Measurements from ENCODE around the gene SMCO2. TPM values are rescaled to one million over a fixed set of nuclear protein-coding genes. Genes with fewer than 3 reads are reported as not detected.

The SMCO2 gene
- total and polyA plus RNA-seq, 9 of the 15 experiments (the other 6 are each of a cell fraction or from before 2014, with no cell fraction given) = not detected

DNA sequence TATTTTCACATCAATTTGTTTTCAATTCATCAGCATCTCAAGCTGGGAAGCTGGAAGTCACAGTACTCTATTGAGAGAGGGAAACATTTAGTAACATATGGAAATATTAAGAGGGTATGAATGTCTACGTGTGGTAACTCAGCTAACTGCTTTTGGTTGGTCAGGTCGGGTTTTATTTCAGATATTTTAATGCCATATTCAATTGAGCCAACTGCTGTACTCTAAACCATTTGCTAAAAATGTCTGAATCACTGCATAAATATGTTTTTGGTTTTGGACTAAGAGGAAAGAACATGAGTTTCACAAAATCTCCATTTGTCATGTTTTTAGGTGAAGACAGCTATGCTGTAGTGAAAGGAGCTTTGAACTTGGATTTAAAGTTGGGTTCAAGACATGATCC, 58.6 kb downstream of the SMCO2 start (continued):
- TF ChIP-seq TFAP4 (CRISPR knock-in tag; IDR thresholded peaks at IDR 0.05; ENCODE audit: borderline replicate concordance) (no peak), PHF8 (IDR thresholded peaks at IDR 0.05; ENCODE audit: borderline replicate concordance, low read length) (no peak)

DNA sequence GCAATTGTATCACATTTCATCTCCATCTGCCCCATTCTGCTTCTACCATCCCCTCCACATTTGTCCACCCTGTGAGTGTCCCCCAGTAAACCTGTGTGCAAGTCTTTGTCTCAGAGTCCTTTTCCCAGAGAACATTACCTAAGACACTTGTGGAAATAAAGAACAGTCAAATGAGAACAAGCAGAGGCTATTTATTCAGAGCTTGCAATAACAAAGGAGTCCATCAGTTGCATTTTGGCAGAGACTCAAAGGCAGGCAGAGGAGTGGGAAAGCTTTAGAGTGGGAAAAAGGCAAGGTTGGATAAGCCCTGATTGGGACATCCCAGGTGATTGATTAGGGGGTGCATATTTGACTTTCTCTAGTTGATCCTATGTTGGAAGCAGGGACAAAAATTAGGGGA, 59.2 kb downstream of the SMCO2 start:
- FAIRE-seq = no peak
- in situ Hi-C loops (cut with MboI) = no loop called here
- Histone ChIP-seq H3K36me3 (ENCODE audit: control insufficient read depth, insufficient read depth, low read length) (no peaks in the 10 kb centered on the region), H3K9ac (ENCODE audit: insufficient read depth in 1 of 2, low read depth in 2 of 2, low read length in 2 of 2) (no peak overlapping the region), H3K79me2 (ENCODE audit: control insufficient read depth, insufficient read depth, low read length) (no peaks in the 10 kb centered on the region), H3K27me3 (ENCODE audit: control insufficient read depth in 2 of 2, insufficient read depth in 2 of 2, low read length in 2 of 2) (peaks cover 0 to 2% of the 10 kb centered on the region in 2 experiments; a peak in 1 of 5 replicates), H3K4me3 (no peak overlapping the region), H2AFZ (ENCODE audit: low read depth, low read length) (no peak overlapping the region), H3K4me1 (replicated peaks in 1 of 2; ENCODE audit: control insufficient read depth in 2 of 2, insufficient read depth in 2 of 2, low read length in 2 of 2) (no peaks in the 10 kb centered on the region), H3K27ac (ENCODE audit: extremely low read depth, low read depth, low read length) (no peak overlapping the region), H3K4me2 (ENCODE audit: insufficient read depth, low read length) (no peak overlapping the region), H3K9me3 (replicated peaks; ENCODE audit: control insufficient read depth, insufficient read depth, low read depth, low read length) (no peaks in the 10 kb centered on the region), H4K20me1 (replicated peaks; ENCODE audit: control insufficient read depth, insufficient read depth, low read length) (no peaks in the 10 kb centered on the region), H3K9me1 (ENCODE audit: control insufficient read depth, insufficient read depth, low read length) (no peaks in the 10 kb centered on the region)
- ATAC-seq = no peak
- intact Hi-C loops (cut with micrococcal nuclease) = no loop called here
- BruUV-seq (replicated peaks) = no TSS peak
- TF ChIP-seq TCFL5 (CRISPR knock-in tag; conservative IDR thresholded peaks at IDR 0.05) (no peak), ZNF311 (CRISPR knock-in tag; IDR thresholded peaks at IDR 0.05) (no peak), NR2F6 (CRISPR knock-in tag; IDR thresholded peaks at IDR 0.05) (no peak), NFE2L1 (tag; IDR thresholded peaks at IDR 0.05; ENCODE audit: borderline replicate concordance, low read depth) (no peak), TFAM (CRISPR knock-in tag; conservative IDR thresholded peaks at IDR 0.05) (no peak), ZNF124 (CRISPR knock-in tag; IDR thresholded peaks at IDR 0.05) (no peak), ZNF324 (CRISPR knock-in tag; IDR thresholded peaks at IDR 0.05) (no peak), TOE1 (IDR thresholded peaks at IDR 0.05; ENCODE audit: borderline replicate concordance) (no peak), TOE1 (CRISPR knock-in tag; IDR thresholded peaks at IDR 0.05; ENCODE audit: borderline replicate concordance, low read depth) (no peak), PPARD (CRISPR knock-in tag; IDR thresholded peaks at IDR 0.05) (no peak), ZNF146 (CRISPR knock-in tag; IDR thresholded peaks at IDR 0.05; ENCODE audit: unreplicated experiment) (no peak), ARID4B (CRISPR knock-in tag; IDR thresholded peaks at IDR 0.05) (no peak), PHF21A (IDR thresholded peaks at IDR 0.05; ENCODE audit: borderline replicate concordance, low read depth) (no peak), SP2 (IDR thresholded peaks at IDR 0.05; ENCODE audit: extremely low read depth, low read depth, low read length, poor library complexity, severe bottlenecking) (no peak), NRF1 (conservative IDR thresholded peaks at IDR 0.05 in 1 of 2, IDR thresholded peaks at IDR 0.05 in 1 of 2) (no peak), ZNF184 (CRISPR knock-in tag; IDR thresholded peaks at IDR 0.05) (no peak)
- no peak for DNase-seq (ENCODE audit: extremely low read depth in 1 of 4, low spot score in 3 of 4)
- POLR2A ChIA-PET = no interaction called here
- CTCF ChIA-PET (ENCODE audit: low intra/inter-chr PET ratio) = no interaction called here

Measured in K562 (cell line).